Stomach (tissue), 4 donors: ENCODE results near the gene PTPRD.

Experiments
- POLR2A ChIP-seq, 4 donors: fragments of 450-650 bp; IDR thresholded peaks; one replicate each; pipeline ENCODE4 v1.6.1; 2016; ENCODE audit warnings: antibody characterized with exemption in 4 of 4, control low read depth in 2 of 4, mild to moderate bottlenecking in 1 of 4, moderate library complexity in 1 of 4
- POLR2AphosphoS5 ChIP-seq, 3 donors: sonication (generic); formaldehyde crosslinking; IDR thresholded peaks; one replicate each; pipeline ENCODE4 v1.6.1; 2016; ENCODE audit warnings: antibody characterized with exemption in 3 of 3
- TF ChIP-seq, protein P1 (sequence below), 7 experiments: fragments of 450-650 bp in 4 of 7; fragments of 200-600 bp in 3 of 7; sonication (generic) in 3 of 7; IDR thresholded peaks; one replicate each; pipeline ENCODE4 v1.5.1; 2016 to 2019; ENCODE audit warnings: antibody characterized with exemption in 7 of 7, control low read depth in 2 of 7, mild to moderate bottlenecking in 1 of 7

DNA sequence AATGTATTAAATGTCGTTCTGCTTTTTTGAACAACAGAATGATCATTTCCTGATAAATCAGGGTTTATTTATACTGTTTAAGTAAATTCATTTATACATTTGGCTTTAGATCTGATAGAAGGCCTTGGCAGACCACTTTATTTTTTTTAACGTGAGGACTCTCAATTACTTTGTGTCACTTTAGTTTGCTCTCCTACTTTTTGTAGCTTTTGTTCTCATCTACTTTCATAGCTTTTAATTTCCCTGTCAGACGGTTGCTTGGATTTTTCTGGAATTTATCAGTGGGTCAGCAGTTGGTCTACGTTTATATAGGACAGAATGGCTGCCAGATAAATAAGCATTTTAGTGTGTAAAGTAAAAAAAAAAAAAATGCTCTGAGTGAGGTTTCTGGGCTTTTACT is 1910.9 kb downstream of the PTPRD start:
- no peak for TF ChIP-seq POLR2A (IDR thresholded peaks at IDR 0.05)
- TF ChIP-seq, protein P1, sequence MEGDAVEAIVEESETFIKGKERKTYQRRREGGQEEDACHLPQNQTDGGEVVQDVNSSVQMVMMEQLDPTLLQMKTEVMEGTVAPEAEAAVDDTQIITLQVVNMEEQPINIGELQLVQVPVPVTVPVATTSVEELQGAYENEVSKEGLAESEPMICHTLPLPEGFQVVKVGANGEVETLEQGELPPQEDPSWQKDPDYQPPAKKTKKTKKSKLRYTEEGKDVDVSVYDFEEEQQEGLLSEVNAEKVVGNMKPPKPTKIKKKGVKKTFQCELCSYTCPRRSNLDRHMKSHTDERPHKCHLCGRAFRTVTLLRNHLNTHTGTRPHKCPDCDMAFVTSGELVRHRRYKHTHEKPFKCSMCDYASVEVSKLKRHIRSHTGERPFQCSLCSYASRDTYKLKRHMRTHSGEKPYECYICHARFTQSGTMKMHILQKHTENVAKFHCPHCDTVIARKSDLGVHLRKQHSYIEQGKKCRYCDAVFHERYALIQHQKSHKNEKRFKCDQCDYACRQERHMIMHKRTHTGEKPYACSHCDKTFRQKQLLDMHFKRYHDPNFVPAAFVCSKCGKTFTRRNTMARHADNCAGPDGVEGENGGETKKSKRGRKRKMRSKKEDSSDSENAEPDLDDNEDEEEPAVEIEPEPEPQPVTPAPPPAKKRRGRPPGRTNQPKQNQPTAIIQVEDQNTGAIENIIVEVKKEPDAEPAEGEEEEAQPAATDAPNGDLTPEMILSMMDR (IDR thresholded peaks at IDR 0.05) = no peak
- no peak for TF ChIP-seq POLR2AphosphoS5 (IDR thresholded peaks at IDR 0.05)
